Activated CD8-positive, alpha-beta memory T cell treated with anti-CD3 and anti-CD28 coated beads, Interleukin-2, amount 50 U/mL, for 48 hours (primary cell): Measurements from ENCODE around the gene UQCC2.

ENCODE experiments used
- DNase-seq: peaks from one replicate; pipeline ENCODE4 v3.0.0-alpha.2; 2020

The UQCC2 gene

DNA sequence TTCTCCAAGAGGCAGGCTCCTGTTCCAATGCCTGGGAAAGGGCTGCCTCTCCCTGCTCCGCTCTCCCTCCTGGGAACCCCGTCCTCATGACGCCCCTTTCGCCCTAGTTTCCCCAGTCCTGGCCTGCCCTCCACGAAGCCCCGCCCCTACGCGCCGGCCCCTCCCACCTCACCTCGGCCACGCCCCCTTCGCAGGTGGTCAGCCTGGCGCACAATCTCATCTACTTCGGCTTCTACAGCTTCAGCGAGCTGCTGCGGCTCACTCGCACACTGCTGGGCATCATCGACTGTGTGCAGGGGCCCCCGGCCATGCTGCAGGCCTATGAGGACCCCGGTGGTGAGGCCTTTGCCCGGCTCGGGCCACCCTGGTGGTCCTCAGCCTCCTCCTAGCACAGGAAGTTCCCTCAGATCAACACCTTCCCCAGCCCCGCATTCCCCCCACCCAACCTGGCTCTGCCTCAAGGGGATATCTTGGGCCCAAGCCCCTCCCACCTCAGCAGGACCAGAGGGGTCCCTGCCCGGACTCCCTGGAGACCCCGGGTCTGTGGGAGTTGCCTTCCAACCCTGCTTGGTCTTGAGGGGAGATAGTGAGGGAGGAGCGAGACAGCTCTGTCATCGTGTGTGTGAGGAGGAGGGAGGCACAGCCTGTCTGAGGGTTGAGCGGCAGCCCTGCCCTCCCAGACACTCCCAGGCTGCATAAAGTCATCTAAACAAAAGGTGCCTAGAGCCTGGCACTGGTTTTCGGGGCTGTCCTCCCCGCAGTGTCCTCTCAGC, 40.3 kb downstream of the UQCC2 start:
- no peak for DNase-seq

DNA sequence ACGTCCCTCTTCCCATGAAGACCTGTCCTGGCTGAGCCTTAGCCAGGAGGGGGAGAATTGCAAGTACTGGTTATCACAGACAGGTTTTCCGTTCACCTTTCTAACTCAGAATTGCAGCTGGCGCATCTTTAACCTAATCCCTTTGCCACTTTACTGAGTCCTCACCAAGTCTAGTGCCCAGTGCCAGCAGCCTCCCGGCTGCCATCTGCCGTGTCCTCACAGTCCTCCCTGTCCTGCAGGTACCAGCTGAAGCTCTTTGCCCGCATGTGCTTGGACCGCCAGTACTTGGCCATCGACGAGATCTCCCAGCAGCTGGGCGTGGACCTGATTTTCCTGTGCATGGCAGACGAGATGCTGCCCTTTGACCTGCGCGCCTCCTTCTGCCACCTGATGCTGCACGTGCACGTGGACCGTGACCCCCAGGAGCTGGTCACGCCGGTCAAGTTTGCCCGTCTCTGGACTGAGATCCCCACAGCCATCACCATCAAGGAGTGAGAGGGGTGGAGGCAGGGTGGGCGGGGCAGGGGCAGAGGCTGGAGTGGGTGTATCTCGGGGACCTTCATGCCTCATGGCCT, 41.3 kb downstream of the UQCC2 start:
- no peak for DNase-seq

DNA sequence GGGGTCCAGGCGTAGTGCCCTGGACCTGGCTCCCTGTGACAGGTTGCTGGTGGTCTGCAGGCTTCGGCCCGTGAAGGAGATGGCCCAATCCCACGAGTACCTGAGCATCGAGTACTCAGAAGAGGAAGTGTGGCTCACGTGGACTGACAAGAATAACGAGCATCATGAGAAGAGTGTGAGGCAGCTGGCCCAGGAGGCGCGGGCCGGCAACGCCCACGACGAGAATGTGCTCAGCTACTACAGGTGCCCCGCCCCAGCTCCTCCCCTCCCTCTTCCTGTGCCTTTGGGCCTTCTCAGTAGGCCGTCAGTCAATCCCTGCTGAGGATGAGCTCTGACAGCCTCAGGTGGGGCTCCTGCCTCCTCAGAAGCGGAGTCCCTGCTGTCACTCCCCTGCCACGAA, 42.6 kb downstream of the UQCC2 start:
- no peak for DNase-seq

DNA sequence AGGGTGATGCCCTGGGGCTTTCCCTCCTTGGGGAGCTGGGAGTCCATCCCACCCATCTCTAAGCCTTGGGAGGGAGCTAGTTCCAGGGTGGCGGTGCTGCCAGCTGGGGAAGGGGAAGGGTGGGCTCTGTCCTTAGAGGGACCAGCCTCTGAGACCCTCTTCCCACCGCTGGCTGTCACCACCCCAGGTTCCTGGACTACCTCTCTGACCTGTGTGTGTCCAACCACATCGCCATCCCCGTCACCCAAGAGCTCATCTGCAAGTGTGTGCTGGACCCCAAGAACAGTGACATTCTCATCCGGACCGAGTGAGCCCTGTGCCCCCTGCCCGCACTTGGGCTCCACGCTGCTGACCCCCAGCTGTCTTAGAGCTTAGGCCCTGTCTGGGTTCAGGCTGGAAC, 43.2 kb downstream of the UQCC2 start:
- no peak for DNase-seq

DNA sequence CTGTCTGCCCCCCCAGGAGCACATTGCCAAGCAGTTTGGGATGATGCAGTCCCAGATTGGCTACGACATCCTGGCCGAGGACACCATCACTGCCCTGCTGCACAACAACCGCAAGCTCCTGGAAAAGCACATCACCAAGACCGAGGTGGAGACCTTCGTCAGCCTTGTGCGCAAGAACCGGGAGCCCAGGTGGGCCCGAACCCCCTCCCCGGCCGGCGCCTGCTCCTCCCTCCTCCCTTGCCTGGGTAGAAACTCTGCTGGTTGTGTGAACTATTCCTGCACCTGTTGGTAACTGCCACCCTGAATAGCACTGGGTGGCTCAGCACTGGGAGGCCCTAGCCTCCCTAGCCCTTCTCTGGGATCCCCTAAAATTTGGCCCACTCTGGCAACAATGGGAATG, 43.7 kb downstream of the UQCC2 start:
- no peak for DNase-seq

DNA sequence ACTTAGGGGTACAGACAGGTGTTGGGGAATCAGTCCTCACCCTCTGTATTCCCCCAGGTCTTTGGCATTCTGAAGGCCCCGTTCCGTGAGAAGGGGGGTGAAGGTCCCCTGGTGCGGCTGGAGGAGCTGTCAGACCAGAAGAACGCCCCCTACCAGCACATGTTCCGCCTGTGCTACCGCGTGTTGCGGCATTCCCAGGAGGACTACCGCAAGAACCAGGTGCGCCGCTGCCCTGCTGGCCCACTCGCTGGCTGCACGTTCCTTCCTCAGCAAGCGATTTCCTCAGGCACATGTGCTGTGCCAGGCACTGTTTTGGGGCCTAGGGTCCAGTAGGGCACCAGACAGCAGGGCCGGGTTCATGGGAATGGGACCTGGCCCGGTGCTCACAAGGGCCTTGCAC, 44.4 kb downstream of the UQCC2 start:
- no peak for DNase-seq

DNA sequence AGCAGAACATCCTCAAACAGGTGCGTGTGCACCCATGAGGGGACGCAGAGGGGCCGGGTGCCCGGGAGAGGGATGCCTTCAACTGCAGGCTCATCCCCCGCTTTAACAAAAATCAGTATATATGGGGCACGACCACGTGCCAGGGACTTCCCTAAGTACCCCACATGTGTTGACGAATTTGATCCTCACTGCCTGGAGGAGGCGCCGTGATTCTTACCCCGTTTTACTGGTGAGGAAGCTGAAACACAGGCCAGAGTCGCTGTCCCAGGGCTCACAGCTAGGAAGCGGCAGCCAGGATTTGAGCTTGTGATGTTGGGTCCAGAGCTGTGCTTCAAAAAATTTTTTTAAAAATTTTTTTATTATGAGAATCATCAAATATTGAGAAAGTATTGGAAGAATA, 45.5 kb downstream of the UQCC2 start:
- DNase-seq, result no peak

DNA sequence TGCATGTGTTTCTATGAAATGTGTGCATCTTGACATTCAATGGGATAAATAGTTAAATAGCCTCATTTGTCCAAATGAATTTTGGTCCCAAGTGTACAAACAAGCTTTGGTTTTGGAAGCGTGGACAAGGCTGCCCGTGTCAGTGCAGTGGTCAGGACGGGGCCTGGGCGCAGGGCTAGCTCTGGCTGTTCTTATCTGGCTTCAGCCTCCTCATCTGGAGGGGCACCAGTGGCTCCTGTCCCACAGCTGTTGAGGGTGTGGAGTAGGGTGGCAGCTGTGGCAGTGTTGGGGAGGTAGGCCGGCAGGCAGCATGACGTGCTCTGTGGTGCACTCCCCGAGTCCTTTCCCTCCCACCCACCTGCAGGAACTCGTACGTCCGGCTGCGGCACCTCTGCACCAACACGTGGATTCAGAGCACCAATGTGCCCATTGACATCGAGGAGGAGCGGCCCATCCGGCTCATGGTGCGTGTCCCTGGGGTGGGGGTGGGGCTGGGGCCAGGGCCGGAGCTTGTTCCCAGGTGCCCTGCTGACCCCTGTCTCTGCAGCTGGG, 46.9 kb downstream of the UQCC2 start:
- no peak for DNase-seq

DNA sequence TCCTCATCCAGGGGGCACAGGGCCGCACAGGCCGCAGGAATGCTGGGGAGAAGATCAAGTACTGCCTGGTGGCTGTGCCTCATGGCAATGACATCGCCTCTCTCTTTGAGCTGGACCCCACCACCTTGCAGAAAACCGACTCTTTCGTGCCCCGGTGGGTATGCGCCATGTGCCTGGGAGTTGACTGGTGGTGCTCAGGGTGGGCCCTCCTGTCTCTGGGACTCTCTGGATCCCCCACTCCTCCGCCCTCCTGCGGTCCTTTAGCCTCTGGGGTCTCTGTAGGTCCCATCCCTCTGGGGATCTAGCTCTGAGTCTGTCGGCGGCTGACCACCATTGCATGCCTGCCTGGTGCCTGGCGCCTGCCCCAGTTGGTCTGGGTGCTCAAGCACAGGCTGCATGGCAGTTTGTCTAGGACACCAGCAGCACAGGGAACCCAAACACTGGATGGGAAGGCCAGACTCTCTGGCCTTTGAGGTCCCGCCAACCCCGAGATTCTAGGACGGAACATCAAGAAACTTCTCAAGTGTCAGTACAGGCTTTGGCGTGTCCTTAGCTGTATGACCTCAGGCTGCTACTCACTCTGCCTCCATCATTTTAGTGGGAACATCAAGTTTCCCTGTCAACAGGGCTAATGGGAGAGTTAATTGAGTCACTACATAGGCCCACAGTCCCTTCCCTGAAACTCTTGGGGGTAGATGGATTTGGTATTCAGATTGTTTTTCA, 47.6 kb downstream of the UQCC2 start:
- no peak for DNase-seq

DNA sequence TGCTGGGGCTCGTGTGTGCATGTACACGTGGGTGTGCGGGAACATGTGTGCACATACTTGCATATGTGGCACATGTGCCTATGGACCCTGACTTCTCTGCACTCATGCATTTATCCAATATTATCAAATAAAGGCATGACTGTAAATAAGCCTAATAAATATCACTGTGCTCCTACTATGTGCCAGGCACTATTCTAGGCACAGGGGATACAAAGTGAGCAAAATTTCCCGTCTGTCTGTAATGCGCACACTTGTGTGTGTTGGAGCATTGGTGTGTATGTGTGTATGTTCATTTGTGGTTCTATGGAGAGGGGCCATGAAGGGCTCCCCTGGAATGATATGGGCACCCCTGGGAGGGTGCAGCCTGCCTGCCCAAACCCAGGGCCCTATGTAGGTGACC, 48.5 kb downstream of the UQCC2 start:
- no peak for DNase-seq

DNA sequence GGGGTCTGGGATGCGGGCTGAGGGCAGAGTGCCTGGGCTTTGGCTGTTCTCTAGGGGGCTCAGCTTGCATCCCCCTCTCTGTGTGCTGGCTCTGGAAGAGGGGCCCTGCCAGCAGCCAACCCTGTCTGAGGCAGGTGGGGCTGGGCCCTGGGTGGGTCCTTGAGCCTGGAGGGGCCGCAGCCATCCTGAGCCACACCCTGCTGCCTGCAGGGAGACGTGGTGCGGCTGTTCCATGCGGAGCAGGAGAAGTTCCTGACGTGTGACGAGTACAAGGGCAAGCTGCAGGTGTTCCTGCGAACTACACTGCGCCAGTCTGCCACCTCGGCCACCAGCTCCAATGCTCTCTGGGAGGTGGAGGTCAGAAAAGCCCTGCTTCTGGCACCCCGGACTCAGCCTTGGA, 49.2 kb downstream of the UQCC2 start:
- DNase-seq, result no peak

DNA sequence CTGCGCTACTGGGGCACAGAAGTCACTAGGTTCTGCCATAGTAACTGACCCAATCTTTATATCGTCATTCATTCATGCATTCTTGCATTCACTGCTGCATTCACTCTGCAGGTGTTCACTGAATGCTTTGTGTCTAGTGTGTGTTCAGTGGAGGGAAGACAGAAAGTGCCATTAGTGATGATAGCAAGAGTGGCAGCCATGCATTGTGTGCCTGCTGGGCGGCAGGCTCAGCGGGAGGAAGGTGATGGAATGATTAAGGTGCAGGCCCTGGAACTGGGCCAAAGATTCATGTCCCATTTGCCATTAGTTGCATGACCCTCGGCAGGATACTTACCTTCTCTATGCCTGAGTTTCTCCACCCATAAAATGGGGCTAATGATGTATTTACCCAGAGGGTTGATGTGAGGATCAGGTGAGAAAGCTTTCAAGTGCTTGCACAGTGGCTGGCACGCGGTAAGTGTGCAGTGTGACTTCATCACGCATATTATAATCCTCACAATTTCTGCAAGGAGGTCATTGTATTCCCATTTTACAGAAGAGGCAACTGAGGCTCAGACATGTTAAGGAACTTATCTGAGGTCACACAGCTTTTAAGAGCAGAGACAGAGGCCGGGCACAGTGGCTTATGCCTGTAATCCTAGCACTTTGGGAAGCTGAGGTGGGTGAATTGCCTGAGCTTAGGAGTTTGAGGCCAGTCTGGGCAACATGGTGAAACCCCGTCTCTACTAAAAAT, 50.2 kb downstream of the UQCC2 start:
- DNase-seq, result no peak

DNA sequence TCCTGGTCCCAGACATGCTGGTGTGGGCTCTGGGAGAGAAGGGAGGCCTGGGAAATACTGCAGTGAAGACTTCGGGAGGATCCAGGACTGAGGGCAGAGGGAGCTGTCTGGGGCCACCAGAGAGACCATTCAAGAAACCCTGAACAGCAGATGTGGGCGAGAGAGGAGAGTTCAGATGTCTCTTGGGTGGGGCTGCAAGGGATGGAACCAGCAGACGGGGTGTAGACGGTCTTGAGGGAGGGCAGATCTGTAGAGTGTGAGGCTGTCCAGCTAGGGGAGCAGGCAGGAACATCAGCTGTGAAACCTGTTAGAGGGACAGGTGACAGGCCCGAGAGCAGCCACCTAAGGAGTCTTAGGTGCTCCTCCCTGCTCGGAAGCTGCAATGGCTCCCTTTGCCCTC, 51.5 kb downstream of the UQCC2 start:
- DNase-seq, result no peak

DNA sequence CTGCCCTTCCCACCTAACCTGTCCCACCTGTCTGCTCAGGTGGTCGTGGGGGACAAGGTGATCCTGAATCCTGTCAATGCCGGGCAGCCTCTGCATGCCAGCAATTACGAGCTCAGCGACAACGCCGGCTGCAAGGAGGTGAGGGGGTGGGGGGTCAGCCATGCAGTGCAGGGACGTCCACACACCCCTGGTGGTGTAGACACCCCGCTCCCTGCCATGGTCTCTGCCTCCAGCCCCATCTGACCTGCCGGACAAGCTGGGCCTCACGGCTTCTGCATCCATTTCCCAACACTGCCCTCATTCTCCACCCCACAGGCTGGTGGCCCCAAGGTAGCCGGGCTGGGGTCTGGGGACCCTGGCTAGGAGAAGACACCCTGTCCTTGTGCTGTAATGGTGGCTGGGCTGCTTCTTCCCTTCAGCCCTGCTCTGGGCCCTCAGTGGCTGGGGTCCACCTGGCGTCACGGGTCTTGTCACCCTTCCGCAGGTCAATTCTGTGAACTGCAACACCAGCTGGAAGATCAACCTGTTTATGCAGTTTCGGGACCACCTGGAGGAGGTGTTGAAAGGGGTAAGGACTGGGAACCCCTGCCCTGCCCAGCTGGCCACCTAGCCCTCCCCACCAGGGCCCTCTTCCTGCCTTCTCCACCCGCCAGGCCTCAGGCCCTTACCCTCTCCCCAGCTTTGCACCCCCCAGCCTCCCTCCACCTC, 52.4 kb downstream of the UQCC2 start:
- DNase-seq, result no peak

DNA sequence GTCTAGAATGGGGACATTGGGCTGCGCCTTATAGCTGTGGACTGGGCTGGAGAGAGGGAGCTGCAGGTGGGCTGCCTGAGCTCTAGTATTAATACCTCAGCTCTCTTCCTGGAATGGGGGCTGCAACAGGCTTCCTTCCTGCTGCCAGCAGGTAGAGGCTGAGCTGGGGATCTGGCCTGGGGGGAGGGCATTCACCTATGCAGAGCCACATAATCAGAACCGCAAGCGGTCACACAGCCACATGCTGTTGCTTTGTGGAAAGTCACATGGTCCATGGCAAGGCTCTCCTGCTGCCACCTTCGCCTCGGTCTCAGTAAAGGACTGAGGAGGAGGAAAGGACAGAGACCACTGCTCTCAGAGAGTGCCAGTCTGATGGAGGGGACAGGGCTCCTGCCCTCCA, 54.7 kb downstream of the UQCC2 start:
- no peak for DNase-seq

DNA sequence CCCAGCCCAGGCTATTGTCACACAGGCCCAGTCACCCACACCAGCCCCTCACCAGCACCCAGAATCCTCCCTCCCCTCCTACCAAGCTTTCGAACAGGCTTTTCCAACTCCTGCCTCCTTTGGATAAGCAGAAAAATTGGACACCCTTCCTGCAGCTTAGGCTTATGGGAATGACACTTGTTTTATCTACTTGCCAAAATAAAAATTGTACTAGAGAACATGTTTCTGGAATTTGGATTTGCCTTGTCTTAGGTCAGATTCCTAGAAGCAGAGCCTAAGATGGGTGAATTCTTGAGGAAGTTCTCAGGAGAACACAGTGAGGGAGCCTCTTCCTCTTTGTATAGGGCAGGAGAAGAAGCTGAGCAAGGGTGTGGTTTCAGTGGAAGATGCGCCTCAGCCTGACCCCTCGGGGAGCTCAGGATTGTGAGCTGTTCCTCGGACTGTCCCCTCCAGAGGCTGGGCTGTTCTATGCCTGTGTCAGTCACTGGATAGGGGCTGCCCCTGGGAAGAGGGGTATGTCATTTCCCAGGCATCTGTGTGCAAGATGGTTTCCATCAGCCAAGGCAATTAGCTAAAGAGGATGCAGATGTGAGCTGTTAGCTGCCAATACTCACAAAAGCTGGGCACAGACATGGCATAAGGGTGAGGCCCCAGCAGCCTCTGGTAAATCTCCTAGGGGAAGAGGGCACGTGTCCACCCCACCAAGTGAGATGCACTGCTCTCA, 56.5 kb downstream of the UQCC2 start:
- no peak for DNase-seq

DNA sequence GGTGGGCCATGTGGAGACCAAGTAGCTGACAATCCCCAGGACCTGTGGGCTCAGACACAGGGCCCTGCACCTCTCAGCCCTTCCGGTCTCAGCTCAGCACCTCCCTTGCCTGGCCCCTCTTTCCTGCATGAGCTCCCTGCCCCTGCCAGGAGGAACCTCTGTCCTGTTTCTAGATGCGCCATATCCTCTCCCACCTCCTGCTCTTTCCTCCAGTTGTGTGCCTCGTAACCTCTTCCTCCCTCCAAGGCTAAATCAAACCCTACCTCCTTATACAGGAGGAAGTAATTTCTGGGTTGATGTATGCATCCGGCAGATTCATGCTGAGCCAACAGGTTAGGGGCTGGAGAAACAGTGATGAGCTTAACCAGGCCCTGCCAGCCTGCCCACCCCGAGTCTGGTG, 59.5 kb downstream of the UQCC2 start:
- DNase-seq, result no peak

DNA sequence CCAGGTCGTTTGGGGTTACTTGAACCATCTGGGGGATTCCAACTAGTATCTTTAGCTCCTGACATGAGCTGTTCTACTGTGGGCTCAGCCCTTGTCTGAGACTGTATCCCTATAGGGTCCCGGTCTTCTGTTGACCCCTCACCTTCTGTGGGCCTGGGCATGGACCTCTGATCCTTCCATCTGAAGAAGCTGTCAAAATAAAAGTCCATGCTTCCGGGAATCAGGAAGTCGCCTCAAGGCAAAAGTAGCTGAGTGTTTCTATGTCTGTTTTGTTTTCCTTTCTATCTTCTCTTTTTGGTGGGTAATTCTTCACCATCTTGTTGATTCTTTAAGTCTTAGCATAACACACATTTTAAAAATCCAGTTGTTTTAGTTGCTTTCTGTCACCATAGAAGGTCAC, 60.1 kb downstream of the UQCC2 start:
- no peak for DNase-seq
